ENCODE results near the gene MAD1L1. TPM values are rescaled to one million over a fixed set of nuclear protein-coding genes. Genes with fewer than 3 reads are reported as not detected.

The MAD1L1 gene
- total RNA-seq, 1 experiment from 2014 or later: 38.5 TPM

GRCh38 chr7:1969459-1970284, 263.1 kb downstream of the MAD1L1 start:
- ChIA-PET POLR2A (no interaction called here), RAD21 (ENCODE audit: low non-redundant PET in 1 of 2, low total read pairs in 2 of 2, uncharacterized antibody in 2 of 2, unreplicated experiment in 2 of 2) (no interaction called here), CTCF (no interaction called here)
- Histone ChIP-seq H4K20me1 (ENCODE audit: insufficient read depth) (no peaks in the 10 kb centered on the region), H3K4me2 (ENCODE audit: low read length) (no peak overlapping the region), H3K36me3 (ENCODE audit: control insufficient read depth in 1 of 2, insufficient read depth in 2 of 2, low read length in 2 of 2) (no peaks in the 10 kb centered on the region), H3K4me1 (ENCODE audit: control insufficient read depth in 1 of 2, insufficient read depth in 2 of 2, low read length in 2 of 2) (no peaks in the 10 kb centered on the region), H2AFZ (ENCODE audit: low read depth, low read length, poor library complexity, severe bottlenecking) (no peak overlapping the region), H3K9me3 (ENCODE audit: control insufficient read depth in 1 of 2, insufficient read depth in 1 of 2, low read depth in 1 of 2, low read length in 2 of 2) (no peaks in the 10 kb centered on the region), H3K79me2 (ENCODE audit: insufficient read depth, low read length) (no peaks in the 10 kb centered on the region), H3K9ac (ENCODE audit: low read length) (no peak overlapping the region), H3K27ac (ENCODE audit: low read depth, low read length) (no peak overlapping the region), H3K4me3 (replicated peaks in 1 of 2; ENCODE audit: low read depth in 1 of 2, low read length in 2 of 2) (no peak overlapping the region), H3K9me2 (ENCODE audit: insufficient read depth) (no peaks in the 10 kb centered on the region), H3K27me3 (ENCODE audit: insufficient read depth, low read length) (no peaks in the 10 kb centered on the region)
- no peak for ATAC-seq
- DNase-seq (ENCODE audit: low read depth, low spot score): no peak
- TF ChIP-seq TCF7L2 (IDR thresholded peaks at IDR 0.05; ENCODE audit: borderline replicate concordance, extremely low read depth, insufficient read depth, insufficient read length): no peak
- TF ChIP-seq, protein P1, sequence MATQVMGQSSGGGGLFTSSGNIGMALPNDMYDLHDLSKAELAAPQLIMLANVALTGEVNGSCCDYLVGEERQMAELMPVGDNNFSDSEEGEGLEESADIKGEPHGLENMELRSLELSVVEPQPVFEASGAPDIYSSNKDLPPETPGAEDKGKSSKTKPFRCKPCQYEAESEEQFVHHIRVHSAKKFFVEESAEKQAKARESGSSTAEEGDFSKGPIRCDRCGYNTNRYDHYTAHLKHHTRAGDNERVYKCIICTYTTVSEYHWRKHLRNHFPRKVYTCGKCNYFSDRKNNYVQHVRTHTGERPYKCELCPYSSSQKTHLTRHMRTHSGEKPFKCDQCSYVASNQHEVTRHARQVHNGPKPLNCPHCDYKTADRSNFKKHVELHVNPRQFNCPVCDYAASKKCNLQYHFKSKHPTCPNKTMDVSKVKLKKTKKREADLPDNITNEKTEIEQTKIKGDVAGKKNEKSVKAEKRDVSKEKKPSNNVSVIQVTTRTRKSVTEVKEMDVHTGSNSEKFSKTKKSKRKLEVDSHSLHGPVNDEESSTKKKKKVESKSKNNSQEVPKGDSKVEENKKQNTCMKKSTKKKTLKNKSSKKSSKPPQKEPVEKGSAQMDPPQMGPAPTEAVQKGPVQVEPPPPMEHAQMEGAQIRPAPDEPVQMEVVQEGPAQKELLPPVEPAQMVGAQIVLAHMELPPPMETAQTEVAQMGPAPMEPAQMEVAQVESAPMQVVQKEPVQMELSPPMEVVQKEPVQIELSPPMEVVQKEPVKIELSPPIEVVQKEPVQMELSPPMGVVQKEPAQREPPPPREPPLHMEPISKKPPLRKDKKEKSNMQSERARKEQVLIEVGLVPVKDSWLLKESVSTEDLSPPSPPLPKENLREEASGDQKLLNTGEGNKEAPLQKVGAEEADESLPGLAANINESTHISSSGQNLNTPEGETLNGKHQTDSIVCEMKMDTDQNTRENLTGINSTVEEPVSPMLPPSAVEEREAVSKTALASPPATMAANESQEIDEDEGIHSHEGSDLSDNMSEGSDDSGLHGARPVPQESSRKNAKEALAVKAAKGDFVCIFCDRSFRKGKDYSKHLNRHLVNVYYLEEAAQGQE (IDR thresholded peaks at IDR 0.05; ENCODE audit: low read depth): no peak
- TF ChIP-seq SIN3A (IDR thresholded peaks at IDR 0.05; ENCODE audit: low read depth): no peak
- no peak for TF ChIP-seq CEBPB (IDR thresholded peaks at IDR 0.05; ENCODE audit: low read depth)
- no peak for TF ChIP-seq RAD21 (IDR thresholded peaks at IDR 0.05; ENCODE audit: low read depth)
- no peak for TF ChIP-seq POLR2A (IDR thresholded peaks at IDR 0.05; ENCODE audit: borderline replicate concordance, extremely low read depth, insufficient read depth, insufficient read length)
- TF ChIP-seq, protein P2, sequence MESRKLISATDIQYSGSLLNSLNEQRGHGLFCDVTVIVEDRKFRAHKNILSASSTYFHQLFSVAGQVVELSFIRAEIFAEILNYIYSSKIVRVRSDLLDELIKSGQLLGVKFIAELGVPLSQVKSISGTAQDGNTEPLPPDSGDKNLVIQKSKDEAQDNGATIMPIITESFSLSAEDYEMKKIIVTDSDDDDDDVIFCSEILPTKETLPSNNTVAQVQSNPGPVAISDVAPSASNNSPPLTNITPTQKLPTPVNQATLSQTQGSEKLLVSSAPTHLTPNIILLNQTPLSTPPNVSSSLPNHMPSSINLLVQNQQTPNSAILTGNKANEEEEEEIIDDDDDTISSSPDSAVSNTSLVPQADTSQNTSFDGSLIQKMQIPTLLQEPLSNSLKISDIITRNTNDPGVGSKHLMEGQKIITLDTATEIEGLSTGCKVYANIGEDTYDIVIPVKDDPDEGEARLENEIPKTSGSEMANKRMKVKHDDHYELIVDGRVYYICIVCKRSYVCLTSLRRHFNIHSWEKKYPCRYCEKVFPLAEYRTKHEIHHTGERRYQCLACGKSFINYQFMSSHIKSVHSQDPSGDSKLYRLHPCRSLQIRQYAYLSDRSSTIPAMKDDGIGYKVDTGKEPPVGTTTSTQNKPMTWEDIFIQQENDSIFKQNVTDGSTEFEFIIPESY (IDR thresholded peaks at IDR 0.05; ENCODE audit: extremely low read depth, insufficient replicate concordance, low read length): no peak
- TF ChIP-seq, protein P3, sequence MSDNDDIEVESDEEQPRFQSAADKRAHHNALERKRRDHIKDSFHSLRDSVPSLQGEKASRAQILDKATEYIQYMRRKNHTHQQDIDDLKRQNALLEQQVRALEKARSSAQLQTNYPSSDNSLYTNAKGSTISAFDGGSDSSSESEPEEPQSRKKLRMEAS (IDR thresholded peaks at IDR 0.05): no peak
- no peak for TF ChIP-seq EGR1 (IDR thresholded peaks at IDR 0.05; ENCODE audit: low read depth)
- no peak for TF ChIP-seq EZH2 (IDR thresholded peaks at IDR 0.05)
- intact Hi-C loops (cut with micrococcal nuclease): no loop called here
- BruUV-seq (replicated peaks): no TSS peak
